ENCODE measurements around the gene SIPA1L2.

The SIPA1L2 gene

GRCh38 chr1:232587141-232588008, 42.6 kb downstream of the SIPA1L2 start:
- peaks cover 15% of the 10 kb centered on the region for H3K4me1 ChIP-seq (ENCODE audit: control insufficient read depth, insufficient read depth, low read length)
- H3K9me3 ChIP-seq (ENCODE audit: control insufficient read depth, insufficient read depth, low read depth, low read length): no peaks in the 10 kb centered on the region
- no peak overlapping the region for H3K4me3 ChIP-seq (ENCODE audit: low read depth, low read length)
- H3K36me3 ChIP-seq (ENCODE audit: control insufficient read depth in 2 of 2, insufficient read depth in 1 of 2, low read length in 2 of 2): no peaks in the 10 kb centered on the region
- ChIA-PET CTCF (interaction anchor here (0.7 to 1.2 kb wide), 2 partner anchors 22 to 32 kb away, joined by 3 to 4 read pairs; no protein-coding TSS in a partner anchor), POLR2A (interaction anchor here (0.6 kb wide), 1 partner anchor 199 kb away, joined by 6 read pairs; no protein-coding TSS in a partner anchor)
- H3K27ac ChIP-seq (ENCODE audit: extremely low read depth, low read depth, low read length): no peak overlapping the region
- no peak for TF ChIP-seq ZNF341 (tag by site-specific recombination; IDR thresholded peaks at IDR 0.05; ENCODE audit: low read depth)
- TF ChIP-seq, protein P1, sequence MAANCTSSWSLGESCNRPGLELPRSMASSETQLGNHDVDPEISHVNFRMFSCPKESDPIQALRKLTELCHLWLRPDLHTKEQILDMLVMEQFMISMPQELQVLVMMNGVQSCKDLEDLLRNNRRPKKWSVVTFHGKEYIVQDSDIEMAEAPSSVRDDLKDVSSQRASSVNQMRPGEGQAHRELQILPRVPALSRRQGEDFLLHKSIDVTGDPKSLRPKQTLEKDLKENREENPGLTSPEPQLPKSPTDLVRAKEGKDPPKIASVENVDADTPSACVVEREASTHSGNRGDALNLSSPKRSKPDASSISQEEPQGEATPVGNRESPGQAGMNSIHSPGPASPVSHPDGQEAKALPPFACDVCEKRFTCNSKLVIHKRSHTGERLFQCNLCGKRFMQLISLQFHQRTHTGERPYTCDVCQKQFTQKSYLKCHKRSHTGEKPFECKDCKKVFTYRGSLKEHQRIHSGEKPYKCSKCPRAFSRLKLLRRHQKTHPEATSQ (tag by site-specific recombination; IDR thresholded peaks at IDR 0.05): 0 out of 2 replicates have a peak, but pooled peaks have one; percentile 50
- TF ChIP-seq ZBTB7A (tag by site-specific recombination; IDR thresholded peaks at IDR 0.05; ENCODE audit: low read depth): no peak

DNA sequence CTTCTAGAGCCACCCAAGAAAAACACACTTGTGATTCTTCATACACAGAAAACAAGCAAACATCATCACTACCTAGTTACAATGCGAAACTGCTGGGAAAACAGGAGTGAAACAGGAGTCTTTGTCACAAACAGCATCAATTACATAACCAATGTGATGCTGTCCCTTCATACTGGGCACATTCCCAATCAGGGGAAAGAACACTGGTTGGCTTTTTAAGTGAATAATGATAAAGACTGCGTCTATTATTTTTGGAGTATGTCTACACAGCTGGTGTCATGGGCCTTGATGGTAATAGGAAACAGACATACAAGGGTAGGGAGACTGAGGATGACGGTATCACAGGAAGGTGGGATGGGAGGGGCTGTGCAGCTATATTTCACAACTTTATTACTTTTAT, 43.3 kb downstream of the SIPA1L2 start:
- ChIA-PET POLR2A (no interaction called here), CTCF (interaction anchor here (1.2 to 1.5 kb wide), 2 partner anchors 22 to 41 kb away, joined by 4 to 6 read pairs; no protein-coding TSS in a partner anchor)
- Histone ChIP-seq H3K36me3 (ENCODE audit: control insufficient read depth in 2 of 2, insufficient read depth in 1 of 2, low read length in 2 of 2) (no peaks in the 10 kb centered on the region), H3K4me3 (ENCODE audit: low read depth, low read length) (no peak overlapping the region), H3K4me1 (ENCODE audit: control insufficient read depth, insufficient read depth, low read length) (peaks cover 15% of the 10 kb centered on the region), H3K27ac (ENCODE audit: extremely low read depth, low read depth, low read length) (no peak overlapping the region), H3K9me3 (ENCODE audit: control insufficient read depth, insufficient read depth, low read depth, low read length) (no peaks in the 10 kb centered on the region)
- no peak for TF ChIP-seq ZSCAN4 (tag by site-specific recombination; IDR thresholded peaks at IDR 0.05)
- no peak for TF ChIP-seq ZNF18 (tag by site-specific recombination; IDR thresholded peaks at IDR 0.05)
- TF ChIP-seq ZNF121 (tag by site-specific recombination; IDR thresholded peaks at IDR 0.05): no peak
- TF ChIP-seq KLF17 (tag by site-specific recombination; IDR thresholded peaks at IDR 0.05): no peak
- TF ChIP-seq ZNF530 (tag by site-specific recombination; IDR thresholded peaks at IDR 0.05; ENCODE audit: low read depth): no peak
- no peak for TF ChIP-seq ZNF561 (tag by site-specific recombination; IDR thresholded peaks at IDR 0.05; ENCODE audit: borderline replicate concordance)
- TF ChIP-seq OVOL3 (tag by site-specific recombination; IDR thresholded peaks at IDR 0.05): no peak
- no peak for TF ChIP-seq ZNF549 (tag by site-specific recombination; IDR thresholded peaks at IDR 0.05)
- TF ChIP-seq ZNF664 (tag by site-specific recombination; IDR thresholded peaks at IDR 0.05): no peak
- TF ChIP-seq, protein P1 (tag by site-specific recombination; IDR thresholded peaks at IDR 0.05): no peak
- no peak for TF ChIP-seq ZEB2 (tag by site-specific recombination; IDR thresholded peaks at IDR 0.05)
- TF ChIP-seq ZNF266 (tag by site-specific recombination; IDR thresholded peaks at IDR 0.05; ENCODE audit: low read depth): no peak
- TF ChIP-seq ZNF155 (tag by site-specific recombination; IDR thresholded peaks at IDR 0.05): no peak
- no peak for TF ChIP-seq ZNF169 (tag by site-specific recombination; IDR thresholded peaks at IDR 0.05)
- TF ChIP-seq ZNF404 (tag by site-specific recombination; IDR thresholded peaks at IDR 0.05): no peak
- no peak for TF ChIP-seq ZBTB20 (tag by site-specific recombination; IDR thresholded peaks at IDR 0.05)

All from HEK293 (cell line).